ENCODE data around the gene ADTRP.
A peak's percentile ranks its signal among the peaks of the same experiment; 100 is the strongest.

ADTRP gene

GRCh38 chr6:11754625-11755271 is 23.9 kb downstream of the ADTRP start:
- DNase-seq = no peak

GRCh38 chr6:11753798-11754197 is 24.8 kb downstream of the ADTRP start:
- DNase-seq = no peak

- no peak for DNase-seq
Measured at GRCh38 chr6:11752360-11752759, 26.2 kb downstream of the ADTRP start.

- no peak for DNase-seq
Measured at GRCh38 chr6:11750682-11751081, 27.9 kb downstream of the ADTRP start.

GRCh38 chr6:11748591-11749210 is 29.9 kb downstream of the ADTRP start:
- no peak for DNase-seq

- DNase-seq = no peak
Measured at GRCh38 chr6:11747021-11747420, 31.6 kb downstream of the ADTRP start.

- DNase-seq = no peak
Measured at GRCh38 chr6:11744753-11745152, 33.9 kb downstream of the ADTRP start.

- no peak for DNase-seq
Measured at GRCh38 chr6:11744101-11744500, 34.5 kb downstream of the ADTRP start.

GRCh38 chr6:11740875-11741274 is 37.7 kb downstream of the ADTRP start:
- DNase-seq = no peak

- DNase-seq = no peak
Measured at GRCh38 chr6:11738661-11739375, 39.8 kb downstream of the ADTRP start.

- no peak for DNase-seq
Measured at GRCh38 chr6:11738234-11738633, 40.4 kb downstream of the ADTRP start.

- no peak for DNase-seq
Measured at GRCh38 chr6:11736601-11737000, 42.0 kb downstream of the ADTRP start.

GRCh38 chr6:11734861-11735613 is 43.6 kb downstream of the ADTRP start:
- no peak for DNase-seq

- DNase-seq = peak; percentile 7
Measured at GRCh38 chr6:11732036-11732631, 46.5 kb downstream of the ADTRP start.

GRCh38 chr6:11731423-11731822 is 47.2 kb downstream of the ADTRP start:
- DNase-seq = no peak

GRCh38 chr6:11730641-11731040 is 48.0 kb downstream of the ADTRP start:
- no peak for DNase-seq

GRCh38 chr6:11729076-11729475 is 49.5 kb downstream of the ADTRP start:
- no peak for DNase-seq

GRCh38 chr6:11727998-11728961 is 50.3 kb downstream of the ADTRP start:
- no peak for DNase-seq

GRCh38 chr6:11727346-11727997 is 51.1 kb downstream of the ADTRP start:
- DNase-seq = no peak

- DNase-seq = no peak
Measured at GRCh38 chr6:11724286-11724685, 54.3 kb downstream of the ADTRP start.

All from NCI-H1436 treated with DMSO at 0.1 percent for 48 hours (cell line).